AG10803 (cell line): ENCODE data around the gene CNTFR.
"Not testable (repeated sequence)": the region's sequence is repeated elsewhere in the genome, so short reads cannot be mapped to it uniquely, and the experiment has no call there.

Experiments used
- DNase-seq: peaks from one replicate; pipeline ENCODE4 v3.0.0; 2010; ENCODE audit warnings: low read depth
- H3K4me3 ChIP-seq: 2 replicates; pipeline ENCODE4 v1.5.1; 2011; ENCODE audit warnings: mild to moderate bottlenecking, low read length, control low read depth
- TF ChIP-seq, protein P1 (sequence below): conservative IDR thresholded peaks from 2 replicates; pipeline ENCODE4 v1.5.1; 2011; ENCODE audit warnings: mild to moderate bottlenecking, low read length, control low read depth, inconsistent platforms

The CNTFR gene

GRCh38 chr9:34545497-34545896, 44.0 kb downstream of the CNTFR start:
- TF ChIP-seq, protein P1, sequence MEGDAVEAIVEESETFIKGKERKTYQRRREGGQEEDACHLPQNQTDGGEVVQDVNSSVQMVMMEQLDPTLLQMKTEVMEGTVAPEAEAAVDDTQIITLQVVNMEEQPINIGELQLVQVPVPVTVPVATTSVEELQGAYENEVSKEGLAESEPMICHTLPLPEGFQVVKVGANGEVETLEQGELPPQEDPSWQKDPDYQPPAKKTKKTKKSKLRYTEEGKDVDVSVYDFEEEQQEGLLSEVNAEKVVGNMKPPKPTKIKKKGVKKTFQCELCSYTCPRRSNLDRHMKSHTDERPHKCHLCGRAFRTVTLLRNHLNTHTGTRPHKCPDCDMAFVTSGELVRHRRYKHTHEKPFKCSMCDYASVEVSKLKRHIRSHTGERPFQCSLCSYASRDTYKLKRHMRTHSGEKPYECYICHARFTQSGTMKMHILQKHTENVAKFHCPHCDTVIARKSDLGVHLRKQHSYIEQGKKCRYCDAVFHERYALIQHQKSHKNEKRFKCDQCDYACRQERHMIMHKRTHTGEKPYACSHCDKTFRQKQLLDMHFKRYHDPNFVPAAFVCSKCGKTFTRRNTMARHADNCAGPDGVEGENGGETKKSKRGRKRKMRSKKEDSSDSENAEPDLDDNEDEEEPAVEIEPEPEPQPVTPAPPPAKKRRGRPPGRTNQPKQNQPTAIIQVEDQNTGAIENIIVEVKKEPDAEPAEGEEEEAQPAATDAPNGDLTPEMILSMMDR: no peak
- no peak overlapping the region for H3K4me3 ChIP-seq
- DNase-seq: no peak

DNA sequence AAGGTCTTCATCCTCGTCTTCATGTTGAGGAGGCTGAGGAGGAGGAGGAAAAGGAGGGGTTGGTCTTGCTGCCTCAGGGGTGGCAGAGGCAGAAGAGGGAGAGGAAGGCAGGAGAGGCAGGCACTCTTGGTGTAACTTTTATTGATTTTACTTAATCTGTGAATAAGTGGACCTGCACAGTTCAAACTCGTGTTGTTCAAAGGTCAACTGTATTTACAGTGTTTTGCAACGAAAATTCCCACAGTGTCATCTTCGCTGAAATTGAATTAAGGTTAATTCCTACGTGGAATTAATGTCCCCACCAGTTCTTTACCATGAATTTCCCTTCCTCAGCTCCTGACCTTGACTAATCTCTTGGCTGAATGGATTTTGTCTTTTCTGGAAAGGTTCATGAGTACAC, 45.5 kb downstream of the CNTFR start:
- DNase-seq: no peak
- TF ChIP-seq, protein P1: no peak
- H3K4me3 ChIP-seq: no peak overlapping the region

DNA sequence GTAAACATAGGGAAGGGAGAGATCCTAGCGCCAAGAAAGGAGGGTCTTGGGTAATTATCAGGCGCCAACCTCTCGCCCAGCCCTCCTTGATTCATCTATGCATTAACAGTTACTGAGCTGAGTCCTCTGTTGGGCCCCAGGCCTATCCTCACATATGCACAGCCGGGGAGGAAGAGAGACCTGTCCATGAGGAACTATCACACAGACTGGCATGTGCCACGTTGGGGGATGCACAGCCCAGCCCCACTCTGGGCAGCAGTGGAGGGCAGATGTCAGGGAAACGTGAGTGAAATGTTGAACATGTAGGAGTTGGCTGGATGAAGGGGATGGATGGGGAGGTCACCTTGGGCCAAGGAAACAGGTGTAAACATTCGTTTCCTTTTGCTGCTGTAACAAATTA, 48.0 kb downstream of the CNTFR start:
- DNase-seq: no peak

DNA sequence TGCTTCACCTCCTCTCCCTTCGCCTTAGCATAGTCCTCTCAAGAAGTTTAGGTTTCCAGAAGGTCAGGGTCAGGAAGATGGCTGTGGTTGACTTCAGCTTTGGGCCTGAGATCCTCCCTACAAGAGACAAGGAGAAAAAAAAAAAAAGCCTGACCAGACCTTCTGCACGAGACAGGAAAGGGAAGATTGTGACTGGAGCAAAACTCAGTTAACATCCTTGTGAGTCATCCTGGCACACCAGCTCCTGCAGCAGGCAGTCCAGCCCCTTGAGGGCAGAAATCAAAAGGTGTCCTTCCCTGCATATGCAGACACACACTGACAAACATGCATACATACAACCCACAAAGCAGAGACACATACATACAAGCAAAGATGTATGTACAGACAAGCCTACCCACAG, 48.7 kb downstream of the CNTFR start:
- TF ChIP-seq, protein P1: no peak
- DNase-seq: peak; percentile 47

More for the DNA sequence above, 48.0 kb downstream of the CNTFR start:
- no peak overlapping the region for H3K4me3 ChIP-seq
- TF ChIP-seq, protein P1: no peak

DNA sequence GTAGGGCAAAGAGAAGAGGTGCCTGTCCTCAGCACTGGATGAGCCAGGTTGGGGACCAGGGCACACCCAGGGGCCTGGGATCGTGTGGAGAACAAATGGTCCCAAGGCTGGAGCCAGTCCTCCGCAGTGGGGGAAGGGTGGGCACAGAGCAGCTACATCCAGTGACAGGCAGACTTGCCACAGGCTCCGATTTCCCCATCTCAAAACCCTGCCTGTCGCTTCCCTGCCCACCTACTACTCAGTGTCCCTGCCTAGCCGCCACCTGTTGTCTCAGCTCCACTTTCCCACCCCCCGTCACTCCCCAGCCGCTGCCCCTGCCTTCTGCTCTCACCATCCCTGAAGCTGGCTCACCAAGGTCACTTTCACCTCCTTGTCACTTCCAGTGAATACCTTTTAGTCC, 52.8 kb downstream of the CNTFR start:
- DNase-seq: no peak
- H3K4me3 ChIP-seq: no peak overlapping the region
- TF ChIP-seq, protein P1: no peak

More for the DNA sequence above, 48.7 kb downstream of the CNTFR start:
- no peak overlapping the region for H3K4me3 ChIP-seq

DNA sequence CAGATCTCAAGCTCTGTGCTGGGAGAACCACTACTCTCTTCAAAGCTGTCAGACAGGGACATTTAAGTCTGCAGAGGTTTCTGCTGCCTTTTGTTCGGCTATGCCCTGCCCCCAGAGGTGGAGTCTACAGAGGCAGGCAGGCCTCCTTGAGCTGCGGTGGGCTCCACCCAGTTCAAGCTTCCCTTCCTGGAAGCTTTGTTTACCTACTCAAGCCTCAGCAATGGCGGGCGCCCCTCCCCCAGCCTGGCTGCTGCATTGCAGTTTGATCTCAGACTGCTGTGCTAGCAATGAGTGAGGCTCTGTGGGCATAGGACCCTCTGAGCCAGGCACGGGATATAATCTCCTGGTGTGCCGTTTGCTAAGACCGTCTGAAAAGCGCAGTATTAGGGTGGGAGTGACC, 57.5 kb downstream of the CNTFR start:
- not testable (repeated sequence) for H3K4me3 ChIP-seq, DNase-seq

DNA sequence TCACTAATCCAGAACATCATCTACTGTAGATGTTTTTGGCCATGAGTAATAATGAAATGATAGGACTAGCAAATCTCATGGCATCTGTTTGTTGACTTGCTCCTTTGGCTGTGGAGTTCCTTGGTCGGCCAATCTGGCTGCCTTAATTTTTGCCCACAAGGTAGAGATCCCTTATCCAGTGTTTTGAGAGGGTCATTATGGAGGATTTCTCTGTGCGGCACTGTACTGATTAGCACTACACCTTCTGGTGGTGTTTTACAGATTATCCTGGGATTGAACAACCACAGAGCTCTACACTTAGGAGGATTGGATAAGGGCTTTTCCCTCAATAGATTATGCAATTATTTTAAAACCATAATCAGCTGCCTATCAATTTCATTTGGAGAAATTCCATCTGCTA, 63.5 kb downstream of the CNTFR start:
- TF ChIP-seq, protein P1: no peak
- H3K4me3 ChIP-seq: no peak overlapping the region

GRCh38 chr9:34524349-34524748, 65.2 kb downstream of the CNTFR start:
- DNase-seq: no peak
- no peak overlapping the region for H3K4me3 ChIP-seq
- TF ChIP-seq, protein P1: no peak

More for the DNA sequence above, 63.5 kb downstream of the CNTFR start:
- no peak for DNase-seq
